H1 (cell line): ENCODE data around the gene TCF20. TPM values are rescaled to one million over a fixed set of nuclear protein-coding genes. Genes with fewer than 3 reads are reported as not detected.

Source experiments
- CTCF ChIA-PET: fragments of 300-600 bp; sonication (Branson Sonifier 250); formaldehyde crosslinking; loops from one replicate; lab custom pipeline; 2021; ENCODE audit not compliant: partially characterized antibody; lab: Charles Lee
- POLR2A ChIA-PET: fragments of 300-600 bp; sonication (Branson Sonifier 250); formaldehyde crosslinking; loops from one replicate; lab custom pipeline; 2021; ENCODE audit warnings: inconsistent platforms; ENCODE audit not compliant: partially characterized antibody; lab: Charles Lee
- DNase-seq, 2 experiments: peaks; one replicate each; pipeline versions ENCODE4 v3.0.0 to v3.0.0-alpha.2; 2010 to 2022; ENCODE audit warnings: low spot score in 2 of 2, low read depth in 1 of 2, mixed read lengths in 1 of 2
- FAIRE-seq: peaks from 2 replicates; lab custom pipeline; 2011; peaks lifted over from hg19 to GRCh38; lab: Jason Lieb, UNC
- H2AFZ ChIP-seq: 2 replicates; pipeline ENCODE4 v1.8.1; 2012; ENCODE audit warnings: low read length, inconsistent platforms
- H2AK5ac ChIP-seq: 2 replicates; pipeline ENCODE4 v1.6.1; 2013; ENCODE audit warnings: low read depth, low read length
- H2BK120ac ChIP-seq: replicated peaks from 2 replicates; pipeline ENCODE3; 2013; ENCODE audit warnings: low read depth, low read length, inconsistent platforms
- H2BK12ac ChIP-seq: 2 replicates; pipeline ENCODE4 v1.6.1; 2013; ENCODE audit warnings: low read depth, low read length
- H2BK15ac ChIP-seq: 2 replicates; pipeline ENCODE4 v1.6.1; 2013; ENCODE audit warnings: low read length
- H2BK20ac ChIP-seq: 2 replicates; pipeline ENCODE4 v1.6.1; 2013; ENCODE audit warnings: low read length
- H2BK5ac ChIP-seq: 2 replicates; pipeline ENCODE4 v1.6.1; 2013; ENCODE audit warnings: low read depth, low read length
- H3K14ac ChIP-seq: 2 replicates; pipeline ENCODE4 v1.6.1; 2013; ENCODE audit warnings: inconsistent platforms; ENCODE audit not compliant: insufficient read length
- H3K18ac ChIP-seq: 2 replicates; pipeline ENCODE4 v1.6.1; 2013; ENCODE audit warnings: low read length; ENCODE audit errors: extremely low read depth
- H3K23ac ChIP-seq: 2 replicates; pipeline ENCODE4 v1.6.1; 2013; ENCODE audit warnings: inconsistent platforms; ENCODE audit not compliant: insufficient read length
- H3K23me2 ChIP-seq: 2 replicates; pipeline ENCODE4 v1.6.1; 2013; ENCODE audit warnings: low read depth, low read length
- H3K27ac ChIP-seq: 2 replicates; pipeline ENCODE4 v1.6.1; 2011; ENCODE audit warnings: low read depth, low read length, inconsistent platforms
- H3K27me3 ChIP-seq, 4 experiments: replicated peaks in 1 of 4; 1 replicate in 1 of 4; 2 replicates in 3 of 4; pipeline versions ENCODE4 v1.6.1 to v1.8.1; 2011 to 2013; ENCODE audit warnings: low read length in 3 of 4, mild to moderate bottlenecking in 3 of 4, inconsistent platforms in 2 of 4, mixed read lengths in 2 of 4, moderate library complexity in 1 of 4; ENCODE audit not compliant: control insufficient read depth in 3 of 4, insufficient read depth in 3 of 4; ENCODE audit errors: extremely low read depth in 1 of 4
- H3K36me3 ChIP-seq, 4 experiments: 2 replicates each; pipeline versions ENCODE4 v1.6.1 to v1.8.1; 2011 to 2013; ENCODE audit warnings: mild to moderate bottlenecking in 4 of 4, low read length in 3 of 4, moderate library complexity in 2 of 4, control low read depth in 1 of 4, inconsistent platforms in 1 of 4; ENCODE audit not compliant: insufficient read depth in 4 of 4, control insufficient read depth in 2 of 4
- H3K4ac ChIP-seq: replicated peaks from 2 replicates; pipeline ENCODE3; 2013; ENCODE audit warnings: low read length, low read depth, mixed read lengths, inconsistent platforms; ENCODE audit not compliant: insufficient read length
- H3K4me1 ChIP-seq, 4 experiments: replicated peaks in 1 of 4; 1 replicate in 1 of 4; 2 replicates in 3 of 4; pipeline versions ENCODE4 v1.6.1 to v1.8.1; 2011 to 2013; ENCODE audit warnings: low read length in 3 of 4, inconsistent platforms in 2 of 4, mixed read lengths in 1 of 4; ENCODE audit not compliant: insufficient read depth in 4 of 4, control insufficient read depth in 3 of 4
- H3K4me2 ChIP-seq, 2 experiments: 2 replicates each; pipeline versions ENCODE4 v1.6.1 to v1.8.1; 2011 to 2013; ENCODE audit warnings: low read depth in 2 of 2, low read length in 2 of 2, control low read depth in 1 of 2, inconsistent platforms in 1 of 2, mild to moderate bottlenecking in 1 of 2; ENCODE audit not compliant: insufficient read depth in 1 of 2
- H3K4me3 ChIP-seq, 4 experiments: fragments of 200-600, 300-600 bp in 1 of 4; sonication (generic), shearing (Covaris generic), sonication (Bioruptor Twin) in 1 of 4; 2 replicates each; pipeline versions ENCODE4 v1.5.1 to v1.8.1; 2011 to 2016; ENCODE audit warnings: low read length in 4 of 4, low read depth in 3 of 4, control low read depth in 2 of 4, inconsistent platforms in 2 of 4, mild to moderate bottlenecking in 2 of 4, mixed read lengths in 1 of 4, moderate library complexity in 1 of 4; ENCODE audit not compliant: insufficient read depth in 2 of 4; ENCODE audit errors: extremely low read depth in 1 of 4
- H3K56ac ChIP-seq: replicated peaks from 2 replicates; pipeline ENCODE3; 2013; ENCODE audit warnings: low read depth, mild to moderate bottlenecking, mixed read lengths, low read length, inconsistent platforms; ENCODE audit not compliant: insufficient read length
- H3K79me1 ChIP-seq: 2 replicates; pipeline ENCODE4 v1.6.1; 2013; ENCODE audit warnings: low read depth, low read length, control low read depth
- H3K79me2 ChIP-seq, 2 experiments: 2 replicates each; pipeline versions ENCODE4 v1.6.1 to v1.8.1; 2012 to 2013; ENCODE audit warnings: low read length in 2 of 2, mild to moderate bottlenecking in 2 of 2, inconsistent platforms in 1 of 2; ENCODE audit not compliant: insufficient read depth in 2 of 2, control insufficient read depth in 1 of 2
- H3K9ac ChIP-seq, 4 experiments: replicated peaks in 1 of 4; 1 replicate in 1 of 4; 2 replicates in 3 of 4; pipeline versions ENCODE4 v1.6.1 to v1.8.1; 2011 to 2013; ENCODE audit warnings: low read depth in 3 of 4, low read length in 3 of 4, control low read depth in 2 of 4, mild to moderate bottlenecking in 2 of 4, moderate library complexity in 2 of 4, inconsistent platforms in 1 of 4; ENCODE audit errors: extremely low read depth in 1 of 4
- H3K9me3 ChIP-seq, 2 experiments: 2 replicates each; pipeline versions ENCODE4 v1.6.1 to v1.8.1; 2012 to 2013; ENCODE audit warnings: mild to moderate bottlenecking in 2 of 2, moderate library complexity in 2 of 2, control low read depth in 1 of 2, inconsistent platforms in 1 of 2, low read depth in 1 of 2, low read length in 1 of 2, mixed read lengths in 1 of 2; ENCODE audit not compliant: insufficient read depth in 2 of 2
- H4K20me1 ChIP-seq, 2 experiments: replicated peaks in 1 of 2; 2 replicates each; pipeline versions ENCODE3 to v1.8.1; 2011 to 2013; ENCODE audit warnings: inconsistent platforms in 2 of 2, low read length in 2 of 2, mild to moderate bottlenecking in 1 of 2; ENCODE audit not compliant: insufficient read depth in 2 of 2, control insufficient read depth in 1 of 2
- H4K5ac ChIP-seq: 2 replicates; pipeline ENCODE4 v1.6.1; 2013; ENCODE audit warnings: low read length, low read depth, mixed read lengths, inconsistent platforms; ENCODE audit not compliant: insufficient read length
- H4K8ac ChIP-seq: 2 replicates; pipeline ENCODE4 v1.8.0; 2013; ENCODE audit warnings: mild to moderate bottlenecking, moderate library complexity, low read length, inconsistent platforms; ENCODE audit not compliant: insufficient read depth; ENCODE audit errors: extremely low read depth
- H4K91ac ChIP-seq: replicated peaks from 2 replicates; pipeline ENCODE3; 2013; ENCODE audit warnings: low read length, mixed read lengths, inconsistent platforms; ENCODE audit not compliant: insufficient read length
- CHD2 ChIP-seq: IDR thresholded peaks from 2 replicates; pipeline ENCODE4 v1.6.1; 2012; ENCODE audit warnings: low read length, improper control_type of control experiment
- EP300 ChIP-seq, 2 experiments: IDR thresholded peaks; 1 replicate in 1 of 2; 2 replicates in 1 of 2; pipeline ENCODE4 v1.6.1; 2011 to 2012; ENCODE audit warnings: low read depth in 2 of 2, low read length in 2 of 2, mild to moderate bottlenecking in 2 of 2, borderline replicate concordance in 1 of 2, inconsistent platforms in 1 of 2, moderate library complexity in 1 of 2
- NANOG ChIP-seq: IDR thresholded peaks from 2 replicates; pipeline ENCODE4 v1.6.1; 2011; ENCODE audit warnings: low read length, low read depth, mild to moderate bottlenecking, inconsistent platforms; ENCODE audit not compliant: insufficient read depth, poor library complexity, severe bottlenecking
- SIX5 ChIP-seq: IDR thresholded peaks from 2 replicates; pipeline ENCODE4 v1.6.1; 2011; ENCODE audit warnings: mild to moderate bottlenecking, low read depth, low read length
- WGBS, 2 experiments: shearing (Covaris generic) in 1 of 2; methylation state at CpG; one replicate each; pipeline versions ENCODE4 v1.1.6 to v1.1.7; 2013 to 2015; ENCODE audit warnings: low lambda C conversion rate in 2 of 2, mixed read lengths in 2 of 2, inconsistent platforms in 1 of 2, low coverage in 1 of 2, missing lambda C conversion rate in 1 of 2; ENCODE audit not compliant: insufficient replicate concordance in 2 of 2, insufficient coverage in 1 of 2, insufficient read length in 1 of 2; ENCODE audit errors: extremely low coverage in 1 of 2, missing lambda C conversion rate in 1 of 2; 5-methylcytosine and 5-hydroxymethylcytosine counted together
- polyA plus RNA-seq, 7 experiments: library from polyadenylated mRNA; depleted of rRNA in 3 of 7; stranded (reverse) in 5 of 7; unstranded in 2 of 7; fragments of >200 nt in 5 of 7; fragments of 200-250 nt in 2 of 7; gene quantifications; 1 replicate in 5 of 7; 2 replicates in 1 of 7; 4 replicates in 1 of 7; pipeline versions ENCODE4 v1.2.1 to v1.2.3, GENCODE V29; 2011 to 2013; ENCODE audit warnings: missing spikeins in 2 of 7, mixed read lengths in 2 of 7
- total RNA-seq: library from RNA; stranded (reverse); fragmentation: NEBNext Ultra II Directional; extraction: Animal tissue kit (Norgen Biotek cat#: 25700); gene quantifications from 2 replicates; pipeline ENCODE4 v1.2.1, GENCODE V29; 2021

Gene TCF20
- total and polyA plus RNA-seq, 2 of the 8 experiments (the other 6 are each of a cell fraction or from before 2014, with no cell fraction given) = 22.0 to 79.8 TPM

DNA sequence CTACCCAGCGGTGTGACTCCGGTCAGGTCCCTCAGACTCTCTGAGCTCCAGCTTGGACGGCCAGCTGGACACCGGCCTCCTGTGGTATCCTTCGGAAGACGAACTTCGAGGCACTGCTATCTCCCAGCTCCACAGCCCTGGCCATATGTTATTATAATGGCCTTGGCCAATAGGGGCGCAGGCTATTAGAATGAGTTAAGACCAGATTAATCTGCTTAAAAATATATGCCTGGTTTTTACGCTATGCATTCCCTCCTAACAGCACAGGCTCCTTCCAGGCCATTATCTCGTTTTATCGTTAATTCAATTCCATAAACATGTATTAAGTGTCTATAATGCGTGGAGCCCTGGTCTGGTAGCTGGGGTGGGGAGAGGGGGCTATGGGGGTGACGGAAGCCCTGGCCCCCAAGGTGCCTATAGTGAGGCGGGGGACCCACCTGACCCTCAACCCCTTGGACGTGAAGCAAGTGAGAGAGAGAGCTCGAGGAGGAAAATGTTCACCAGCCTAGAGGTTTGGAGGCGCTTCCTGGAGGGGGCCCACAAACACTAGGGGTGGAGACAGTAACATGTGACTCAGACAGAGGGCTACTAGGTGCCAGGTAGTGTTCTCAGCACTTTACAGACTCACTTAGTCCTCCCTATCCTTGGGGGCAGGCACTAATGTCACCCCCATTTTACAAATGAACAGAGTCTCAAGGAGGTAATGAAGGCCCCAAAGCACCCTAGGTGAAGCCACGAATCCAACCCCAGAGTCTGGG, 37.5 kb upstream of the TCF20 start:
- Histone ChIP-seq H3K18ac (no peak overlapping the region), H3K56ac (no peak overlapping the region), H3K9me3 (no peaks in the 10 kb centered on the region), H3K4me3 (no peak overlapping the region), H4K8ac (peak overlapping the region; percentile 51; the same call in 1 of the 2 replicates), H2BK12ac (no peak overlapping the region), H3K27ac (no peak overlapping the region), H3K79me2 (no peaks in the 10 kb centered on the region), H3K4me2 (no peak overlapping the region), H3K4ac (no peak overlapping the region), H4K20me1 (peaks cover 2 to 11% of the 10 kb centered on the region in 2 experiments), H2BK120ac (no peak overlapping the region), H2AFZ (no peak overlapping the region), H3K27me3 (peaks cover 0 to 7% (median 6%) of the 10 kb centered on the region in 4 experiments; a peak in 3 of 7 replicates), H2BK5ac (no peak overlapping the region), H3K14ac (no peak overlapping the region), H4K91ac (no peak overlapping the region), H3K23me2 (peaks cover 5% of the 10 kb centered on the region; the same call in 1 of the 2 replicates), H2BK15ac (no peak overlapping the region), H2AK5ac (no peak overlapping the region), H3K36me3 (no peaks in the 10 kb centered on the region), H3K23ac (no peak overlapping the region), H3K79me1 (0 out of 2 replicates have a peak, but pooled peaks cover 3% of the 10 kb centered on the region), H4K5ac (no peak overlapping the region), H3K4me1 (peaks cover 0 to 25% (median 15%) of the 10 kb centered on the region in 4 experiments; a peak in 6 of 7 replicates), H2BK20ac (no peak overlapping the region), H3K9ac (no peak overlapping the region)
- TF ChIP-seq SIX5 = no peak
- TF ChIP-seq NANOG = no peak
- no peak for TF ChIP-seq EP300 (IDR thresholded peaks at IDR 0.05; ENCODE audit: borderline replicate concordance in 1 of 2, low read depth in 2 of 2, low read length in 2 of 2)
- TF ChIP-seq CHD2 = no peak
- DNase-seq (no peak), FAIRE-seq (no peak)
- ChIA-PET CTCF (interaction anchor here (0.8 to 4.3 kb wide), 17 partner anchors 11 to 217 kb away, joined by 3 to 26 read pairs (median 5); partner anchors contain the start of genes NDUFA6 and NFAM1), POLR2A (no interaction called here)
- 88% methylated on average over 15 of the region's 18 CpGs; no CpG with 5 or more reads in 1 of the 2 experiments for WGBS, 2 experiments
